Hematopoietic multipotent progenitor cell treated with erythropoietin and hydrocortisone succinate and interleukin-3 and kit ligand, for 15 days (in vitro differentiated cells): ENCODE measurements around the gene PTPN3.

Experiments
- DNase-seq: peaks from one replicate; pipeline ENCODE4 v3.0.0-alpha.2; 2015; ENCODE audit warnings: low spot score

PTPN3 gene

GRCh38 chr9:109454041-109454440, 44.1 kb downstream of the PTPN3 start:
- DNase-seq, result no peak

- DNase-seq, result no peak
These were observed 44.8 kb downstream of the PTPN3 start for GRCh38 chr9:109453210-109453842.

GRCh38 chr9:109452761-109453160, 45.3 kb downstream of the PTPN3 start:
- DNase-seq, result no peak

- DNase-seq, result no peak
These were observed 46.6 kb downstream of the PTPN3 start for GRCh38 chr9:109451311-109452025.

GRCh38 chr9:109450346-109450745, 47.8 kb downstream of the PTPN3 start:
- no peak for DNase-seq

GRCh38 chr9:109449036-109449798, 48.9 kb downstream of the PTPN3 start:
- no peak for DNase-seq

GRCh38 chr9:109448223-109448622, 49.9 kb downstream of the PTPN3 start:
- no peak for DNase-seq

- no peak for DNase-seq
These were observed 50.6 kb downstream of the PTPN3 start for GRCh38 chr9:109447329-109448076.

- no peak for DNase-seq
These were observed 53.3 kb downstream of the PTPN3 start for GRCh38 chr9:109444771-109445320.

GRCh38 chr9:109442716-109443115, 55.4 kb downstream of the PTPN3 start:
- no peak for DNase-seq

GRCh38 chr9:109441296-109441695, 56.8 kb downstream of the PTPN3 start:
- no peak for DNase-seq

- DNase-seq, result peak; percentile 50
These were observed 57.3 kb downstream of the PTPN3 start for GRCh38 chr9:109440797-109441287.

- no peak for DNase-seq
These were observed 58.0 kb downstream of the PTPN3 start for GRCh38 chr9:109440117-109440515.

- no peak for DNase-seq
These were observed 58.6 kb downstream of the PTPN3 start for GRCh38 chr9:109439378-109440116.

- DNase-seq, result no peak
These were observed 60.8 kb downstream of the PTPN3 start for GRCh38 chr9:109437286-109437685.

GRCh38 chr9:109436071-109436470, 62.0 kb downstream of the PTPN3 start:
- no peak for DNase-seq

GRCh38 chr9:109433476-109433875, 64.6 kb downstream of the PTPN3 start:
- DNase-seq, result no peak

GRCh38 chr9:109430231-109430630, 67.9 kb downstream of the PTPN3 start:
- no peak for DNase-seq

- no peak for DNase-seq
These were observed 69.3 kb downstream of the PTPN3 start for GRCh38 chr9:109428854-109429253.

- no peak for DNase-seq
These were observed 70.2 kb downstream of the PTPN3 start for GRCh38 chr9:109427886-109428285.
